Measurements from ENCODE around the gene XRCC6.

XRCC6 gene

GRCh38 chr22:41688365-41689211 lies 67.5 kb downstream of the XRCC6 start, which contains the start of gene SNU13:
Gene SNU13 (minus strand): TSS chr22:41688867. CDS start chr22:41688796, 71 bp downstream.
- DNase-seq: peak; percentile 94

- no peak for DNase-seq
These were observed 69.4 kb downstream of the XRCC6 start for GRCh38 chr22:41690476-41690875.

GRCh38 chr22:41695211-41695610 lies 74.1 kb downstream of the XRCC6 start:
- DNase-seq: no peak

GRCh38 chr22:41696703-41697102 lies 75.6 kb downstream of the XRCC6 start:
- DNase-seq: no peak

- DNase-seq: peak; percentile 95
These were observed 76.2 kb downstream of the XRCC6 start for GRCh38 chr22:41697126-41697775.

- peak; percentile 93 for DNase-seq
These were observed 78.4 kb downstream of the XRCC6 start, which contains the start of gene MEI1 for GRCh38 chr22:41699264-41700107. Gene MEI1 (plus strand): TSS chr22:41699503. CDS start chr22:41699539, 36 bp downstream.

- DNase-seq: no peak
These were observed 78.9 kb downstream of the XRCC6 start for GRCh38 chr22:41700108-41700364.

- DNase-seq: no peak
These were observed 81.7 kb downstream of the XRCC6 start for GRCh38 chr22:41702763-41703162.

GRCh38 chr22:41709341-41709740 lies 88.2 kb downstream of the XRCC6 start:
- DNase-seq: no peak

- no peak for DNase-seq
These were observed 91.9 kb downstream of the XRCC6 start for GRCh38 chr22:41713004-41713403.

All from stimulated activated CD4-positive, alpha-beta T cell treated with anti-CD3 and anti-CD28 coated beads, Interleukin-4, amount 100 ng/mL, for 24 hours (primary cell).